Common myeloid progenitor, CD34-positive (primary cell): ENCODE data around the gene NFE2L3.
"Not testable (repeated sequence)": the region's sequence is repeated elsewhere in the genome, so short reads cannot be mapped to it uniquely, and the experiment has no call there.

Experiments used
- CTCF ChIA-PET: fragments of 350-600 bp; sonication (Branson Sonifier 250); formaldehyde crosslinking; loops from one replicate; lab custom pipeline; 2021; ENCODE audit warnings: antibody characterized with exemption; lab: Charles Lee
- POLR2A ChIA-PET: fragments of 350-600 bp; sonication (Branson Sonifier 250); formaldehyde crosslinking; loops from one replicate; lab custom pipeline; 2021; ENCODE audit warnings: antibody characterized with exemption; lab: Charles Lee
- DNase-seq, 3 donors: peaks; one replicate each; pipeline versions ENCODE4 v3.0.0 to v3.0.0-alpha.2; 2013
- H3K27ac ChIP-seq, 2 experiments: 1 replicate in 1 of 2; 2 replicates in 1 of 2; pipeline ENCODE4 v1.7.0; 2013; ENCODE audit warnings: inconsistent platforms in 2 of 2, low read length in 2 of 2, mild to moderate bottlenecking in 2 of 2, low read depth in 1 of 2, moderate library complexity in 1 of 2; ENCODE audit not compliant: severe bottlenecking in 2 of 2, insufficient read depth in 1 of 2, poor library complexity in 1 of 2
- H3K27me3 ChIP-seq, 5 experiments: replicated peaks in 2 of 5; 1 replicate in 3 of 5; 2 replicates in 2 of 5; pipeline versions ENCODE4 v1.6.1 to v1.7.0; 2013; ENCODE audit warnings: low read length in 4 of 5, mild to moderate bottlenecking in 2 of 5, moderate library complexity in 2 of 5, inconsistent platforms in 1 of 5; ENCODE audit not compliant: insufficient read depth in 5 of 5, control insufficient read depth in 4 of 5
- H3K36me3 ChIP-seq, 4 experiments: 1 replicate in 2 of 4; 2 replicates in 2 of 4; pipeline versions ENCODE4 v1.6.1 to v1.7.0; 2013; ENCODE audit warnings: low read length in 3 of 4, control low read depth in 1 of 4, mild to moderate bottlenecking in 1 of 4; ENCODE audit not compliant: control insufficient read depth in 4 of 4, insufficient read depth in 4 of 4
- H3K4me1 ChIP-seq, 4 experiments: 1 replicate in 3 of 4; 2 replicates in 1 of 4; pipeline versions ENCODE4 v1.6.1 to v1.7.1; 2013; ENCODE audit warnings: low read length in 3 of 4, mild to moderate bottlenecking in 3 of 4, control low read depth in 1 of 4, inconsistent platforms in 1 of 4, moderate library complexity in 1 of 4; ENCODE audit not compliant: control insufficient read depth in 4 of 4, insufficient read depth in 4 of 4; ENCODE audit errors: control extremely low read depth in 1 of 4
- H3K4me3 ChIP-seq, 7 experiments: 1 replicate in 4 of 7; 2 replicates in 3 of 7; pipeline versions ENCODE4 v1.5.1 to v1.7.0; 2013; ENCODE audit warnings: mild to moderate bottlenecking in 7 of 7, low read length in 6 of 7, moderate library complexity in 6 of 7, inconsistent platforms in 2 of 7, low read depth in 2 of 7, control low read depth in 1 of 7; ENCODE audit not compliant: insufficient read depth in 4 of 7, control insufficient read depth in 1 of 7; ENCODE audit errors: extremely low read depth in 1 of 7
- H3K9me3 ChIP-seq, 5 experiments: 1 replicate in 4 of 5; 2 replicates in 1 of 5; pipeline versions ENCODE4 v1.6.1 to v1.7.1; 2013; ENCODE audit warnings: low read length in 4 of 5, mild to moderate bottlenecking in 2 of 5, inconsistent platforms in 1 of 5, low read depth in 1 of 5, moderate library complexity in 1 of 5; ENCODE audit not compliant: control insufficient read depth in 4 of 5, insufficient read depth in 2 of 5; ENCODE audit errors: control extremely low read depth in 1 of 5
- WGBS: methylation state at CpG from one replicate; pipeline ENCODE4 v1.1.5; 2013; ENCODE audit not compliant: insufficient coverage; 5-methylcytosine and 5-hydroxymethylcytosine counted together

The NFE2L3 gene

DNA sequence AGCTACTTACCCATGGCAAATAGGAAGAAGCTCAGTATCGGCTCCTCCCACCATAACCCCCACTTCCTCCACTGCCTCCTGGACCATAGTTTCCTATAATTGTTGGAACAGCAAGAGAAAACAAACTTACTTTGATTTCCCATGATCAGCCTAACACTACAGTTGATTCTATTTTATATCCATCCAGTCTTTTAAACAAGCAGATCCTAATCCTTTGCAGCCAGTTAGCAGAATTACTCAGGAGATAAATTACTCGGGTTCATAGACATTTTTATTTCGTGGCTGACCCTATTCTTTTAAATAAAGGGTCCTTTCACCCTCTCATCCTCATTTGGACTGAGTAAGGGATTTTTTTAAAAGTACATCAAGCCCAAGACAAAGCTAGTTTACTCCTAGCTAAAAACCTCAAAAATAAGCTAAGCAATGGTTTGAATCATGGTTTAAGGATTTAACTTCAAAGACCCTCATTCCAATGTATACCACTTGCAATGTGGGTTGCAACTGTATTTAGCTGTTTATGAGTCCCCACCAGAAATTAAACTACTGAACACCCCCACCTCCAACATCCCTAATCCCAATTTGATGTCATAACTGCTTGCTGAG, 40.6 kb downstream of the NFE2L3 start:
- CTCF ChIA-PET = interaction anchor here (0.7 to 8.9 kb wide), 10 partner anchors 8 to 299 kb away, joined by 3 to 150 read pairs (median 8); partner anchors contain the start of gene HNRNPA2B1
- Histone ChIP-seq H3K4me1 (peaks cover 32 to 54% (median 43%) of the 10 kb centered on the region in 4 experiments), H3K27ac (no peak overlapping the region), H3K9me3 (no peaks in the 10 kb centered on the region), H3K27me3 (no peaks in the 10 kb centered on the region), H3K4me3 (peak overlapping the region in 2 of 7 experiments; percentile 6 to 16), H3K36me3 (peaks cover 35 to 95% (median 65%) of the 10 kb centered on the region in 4 experiments)
- POLR2A ChIA-PET = interaction anchor here (0.6 to 2.4 kb wide), 3 partner anchors 8 to 100 kb away, joined by 5 to 14 read pairs (median 7); partner anchors contain the start of gene HNRNPA2B1
- WGBS = 81% methylated on average over 2 of the region's 3 CpGs
- peak in 1 of 3 donors; percentile 37 for DNase-seq

DNA sequence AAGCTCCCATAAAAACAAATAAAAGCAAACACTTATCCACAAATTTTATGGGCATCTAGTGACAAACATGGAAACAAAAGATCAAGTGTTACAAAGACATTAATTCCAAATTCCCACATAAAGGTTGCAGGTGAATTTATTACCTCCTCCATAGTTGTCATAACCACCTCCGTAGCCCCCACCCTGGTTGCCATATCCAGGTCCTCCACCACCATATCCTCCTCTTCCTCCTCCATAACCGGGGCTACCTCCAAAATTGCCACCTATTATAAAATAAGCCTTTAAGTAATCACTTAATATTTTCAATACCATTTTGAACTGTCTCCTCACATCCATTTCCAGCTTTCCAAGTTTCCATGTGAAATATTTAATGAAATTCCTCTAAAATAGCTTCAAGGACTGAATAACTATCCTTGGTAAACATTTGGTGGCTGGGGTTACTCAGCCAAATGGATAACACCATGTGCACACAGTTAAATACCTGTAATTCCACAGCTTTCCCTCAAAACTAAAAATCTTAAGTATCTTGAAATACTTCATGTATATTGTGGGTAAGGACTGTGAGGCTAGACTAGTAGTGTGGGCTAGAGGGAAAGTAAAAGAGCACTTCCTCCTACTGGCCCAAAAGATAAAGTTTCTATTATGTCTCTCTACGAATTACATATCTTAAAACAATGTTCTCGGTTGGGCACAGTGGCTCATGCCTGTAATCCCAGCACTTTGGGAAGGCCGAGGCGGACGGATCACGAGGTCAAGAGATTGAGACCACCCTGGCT, 41.6 kb downstream of the NFE2L3 start:
- H3K4me1 ChIP-seq = peaks cover 36 to 58% (median 45%) of the 10 kb centered on the region in 4 experiments
- ChIA-PET POLR2A (interaction anchor here (0.6 to 1.4 kb wide), 4 partner anchors 10 to 101 kb away, joined by 3 to 5 read pairs (median 3); no protein-coding TSS in a partner anchor), CTCF (interaction anchor here (0.9 to 8.9 kb wide), 7 partner anchors 11 to 300 kb away, joined by 3 to 150 read pairs (median 12); partner anchors contain the start of gene NFE2L3)
- WGBS = 91% methylated on average over 4 of the region's 8 CpGs
- H3K4me3 ChIP-seq = no peak overlapping the region
- H3K27ac ChIP-seq = no peak overlapping the region
- no peaks in the 10 kb centered on the region for H3K27me3 ChIP-seq
- DNase-seq = peak in 2 of 3 donors; percentile 49 to 54
- H3K9me3 ChIP-seq = no peaks in the 10 kb centered on the region
- peaks cover 30 to 93% (median 63%) of the 10 kb centered on the region in 4 experiments for H3K36me3 ChIP-seq

DNA sequence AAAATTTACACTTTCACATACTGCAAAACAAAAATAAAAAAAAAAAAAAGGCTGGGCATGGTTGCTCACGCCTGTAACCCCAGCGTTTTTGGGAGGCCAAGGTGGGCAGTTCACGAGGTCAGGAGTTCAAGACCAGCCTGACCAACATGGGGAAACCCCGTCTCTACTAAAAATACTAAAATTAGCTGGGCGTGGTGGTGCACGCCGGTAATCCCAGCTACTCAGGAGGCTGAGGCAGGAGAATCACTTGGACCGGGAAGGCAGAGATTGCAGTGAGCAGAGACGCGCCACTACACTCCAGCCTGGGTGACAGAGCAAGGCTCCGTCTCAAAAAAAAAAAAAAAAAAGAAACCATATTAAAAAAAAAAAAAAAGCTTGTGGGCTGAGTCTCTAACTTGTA, 42.8 kb downstream of the NFE2L3 start:
- WGBS = 100% methylated on average over 1 of the region's 11 CpGs

DNA sequence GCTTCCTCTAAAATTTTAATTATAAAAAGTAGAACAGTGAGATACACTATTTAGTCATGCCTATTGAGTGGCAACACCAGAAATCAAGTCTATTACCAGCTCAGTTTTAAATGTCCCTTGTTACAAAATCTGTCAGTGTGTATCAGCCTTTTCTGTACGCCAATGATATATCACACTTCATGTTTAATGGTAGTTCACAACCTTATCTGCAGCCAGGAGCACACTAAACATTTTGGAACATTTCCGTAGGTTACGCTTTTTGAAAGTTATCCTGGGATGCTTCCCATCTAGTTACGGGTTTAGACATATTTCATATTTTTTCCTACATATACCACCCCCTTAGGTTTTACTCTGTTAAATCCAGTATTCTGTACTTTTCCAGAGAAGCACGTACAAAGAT, 43.2 kb downstream of the NFE2L3 start:
- Histone ChIP-seq H3K4me3 (peak overlapping the region in 1 of 7 experiments; percentile 32), H3K4me1 (peaks cover 36 to 58% (median 46%) of the 10 kb centered on the region in 4 experiments), H3K9me3 (no peaks in the 10 kb centered on the region), H3K27ac (no peak overlapping the region), H3K27me3 (no peaks in the 10 kb centered on the region), H3K36me3 (peaks cover 26 to 92% (median 59%) of the 10 kb centered on the region in 4 experiments)
- CTCF ChIA-PET = interaction anchor here (1.1 to 8.9 kb wide), 5 partner anchors 39 to 302 kb away, joined by 3 to 150 read pairs (median 6); partner anchors contain the start of gene NFE2L3
- 93% methylated on average over 4 of the region's 5 CpGs for WGBS
- DNase-seq = no peak
- POLR2A ChIA-PET = no interaction called here

More for the DNA sequence above, 42.8 kb downstream of the NFE2L3 start:
- H3K36me3 ChIP-seq = peaks cover 27 to 93% (median 60%) of the 10 kb centered on the region in 4 experiments
- CTCF ChIA-PET = interaction anchor here (1.1 to 8.9 kb wide), 5 partner anchors 39 to 301 kb away, joined by 3 to 150 read pairs (median 6); partner anchors contain the start of gene NFE2L3
- H3K27me3 ChIP-seq, H3K27ac ChIP-seq, H3K9me3 ChIP-seq, H3K4me3 ChIP-seq, DNase-seq: not testable (repeated sequence)
- POLR2A ChIA-PET = interaction anchor here (0.5 to 1.1 kb wide), 2 partner anchors 48 to 102 kb away, joined by 3 read pairs; no protein-coding TSS in a partner anchor
- peaks cover 36 to 58% (median 46%) of the 10 kb centered on the region in 4 experiments for H3K4me1 ChIP-seq

DNA sequence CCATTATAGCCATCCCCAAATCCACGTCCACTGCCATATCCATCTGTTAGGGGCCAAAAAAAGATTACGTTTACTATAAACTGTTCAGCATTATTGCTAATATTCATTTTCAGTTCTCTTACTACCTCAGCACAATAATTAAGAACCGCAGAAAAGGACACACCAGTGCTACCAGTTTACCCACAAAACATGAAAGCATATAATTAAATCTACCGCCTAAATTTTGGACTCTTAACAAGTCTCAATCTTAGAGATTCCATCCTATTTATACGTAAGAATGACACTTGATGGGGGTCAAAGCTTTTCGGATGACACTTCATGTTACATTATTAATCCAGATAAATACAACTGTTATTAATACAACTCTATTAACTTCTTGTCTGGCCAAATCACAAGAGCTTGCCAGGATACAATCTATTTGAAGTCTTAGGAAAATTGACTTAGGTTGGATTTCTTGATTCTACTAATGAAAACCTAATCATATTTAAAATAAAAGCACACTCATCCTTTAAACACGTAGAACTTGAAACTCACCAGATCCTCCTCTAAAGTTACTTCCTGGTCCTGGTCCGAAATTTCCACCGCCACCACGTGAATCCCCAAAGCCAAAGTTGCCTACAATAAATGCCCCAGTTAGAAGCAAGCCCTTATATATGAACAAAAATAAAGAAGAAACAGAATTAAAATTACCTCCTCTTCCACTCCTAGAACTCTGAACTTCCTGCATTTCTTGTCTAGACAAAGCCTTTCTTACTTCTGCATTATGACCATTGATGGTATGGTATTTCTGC, 44.1 kb downstream of the NFE2L3 start:
- 83% methylated on average over 9 of the region's 10 CpGs for WGBS
- CTCF ChIA-PET = interaction anchor here (1.1 to 8.9 kb wide), 6 partner anchors 8 to 303 kb away, joined by 3 to 150 read pairs (median 28); partner anchors contain the start of gene NFE2L3
- H3K27ac ChIP-seq = no peak overlapping the region

More for the DNA sequence above, 44.1 kb downstream of the NFE2L3 start:
- Histone ChIP-seq H3K9me3 (no peaks in the 10 kb centered on the region), H3K36me3 (peaks cover 26 to 83% (median 52%) of the 10 kb centered on the region in 4 experiments), H3K4me1 (peaks cover 36 to 58% (median 46%) of the 10 kb centered on the region in 4 experiments), H3K27me3 (no peaks in the 10 kb centered on the region), H3K4me3 (peak overlapping the region in 5 of 7 experiments; percentile 1 to 100 (median 97))
- DNase-seq = no peak
- POLR2A ChIA-PET = interaction anchor here (0.8 to 1.8 kb wide), 2 partner anchors 8 to 303 kb away, joined by 3 to 10 read pairs; no protein-coding TSS in a partner anchor
